ENCODE results near the gene CCDC178.

Gene CCDC178

GRCh38 chr18:32968248-32968647 lies 472.3 kb downstream of the CCDC178 start:
- Histone ChIP-seq H4K20me1 (ENCODE audit: control insufficient read depth, insufficient read depth, low read depth, low read length) (no peaks in the 10 kb centered on the region), H3K4me1 (ENCODE audit: control insufficient read depth, low read length) (peaks cover under 1% of the 10 kb centered on the region; the same call in 1 of the 2 replicates), H3K9me2 (replicated peaks; ENCODE audit: control insufficient read depth, low read length) (no peaks in the 10 kb centered on the region), H3K79me2 (ENCODE audit: control insufficient read depth, low read length) (no peaks in the 10 kb centered on the region), H3K27me3 (ENCODE audit: control insufficient read depth, low read length) (no peaks in the 10 kb centered on the region), H3F3A (ENCODE audit: control insufficient read depth, insufficient read depth) (no peaks in the 10 kb centered on the region), H3K4me2 (ENCODE audit: low read length) (no peak overlapping the region), H3K4me3 (ENCODE audit: low read length) (no peak overlapping the region), H3K9me3 (ENCODE audit: control insufficient read depth, insufficient read depth, low read length) (no peaks in the 10 kb centered on the region), H3K27ac (ENCODE audit: low read depth, low read length) (no peak overlapping the region), H3K36me3 (ENCODE audit: control insufficient read depth, low read length) (no peaks in the 10 kb centered on the region)
- no peak for TF ChIP-seq EZH2phosphoT487 (IDR thresholded peaks at IDR 0.05; ENCODE audit: borderline replicate concordance, low read length)
- no peak for TF ChIP-seq CTCF (IDR thresholded peaks at IDR 0.05; ENCODE audit: low read depth, low read length, poor library complexity, severe bottlenecking)

GRCh38 chr18:32966141-32966540 lies 474.4 kb downstream of the CCDC178 start:
- H3K27ac ChIP-seq (ENCODE audit: low read depth, low read length) = no peak overlapping the region
- no peak for TF ChIP-seq CTCF (IDR thresholded peaks at IDR 0.05; ENCODE audit: low read depth, low read length, poor library complexity, severe bottlenecking)
- no peak for TF ChIP-seq EZH2phosphoT487 (IDR thresholded peaks at IDR 0.05; ENCODE audit: borderline replicate concordance, low read length)

GRCh38 chr18:32961538-32961937 lies 479.0 kb downstream of the CCDC178 start:
- Histone ChIP-seq H3K27ac (ENCODE audit: low read depth, low read length) (no peak overlapping the region), H3K27me3 (ENCODE audit: control insufficient read depth, low read length) (no peaks in the 10 kb centered on the region), H3K4me1 (ENCODE audit: control insufficient read depth, low read length) (no peaks in the 10 kb centered on the region), H3K9me2 (replicated peaks; ENCODE audit: control insufficient read depth, low read length) (no peaks in the 10 kb centered on the region), H3K36me3 (ENCODE audit: control insufficient read depth, low read length) (no peaks in the 10 kb centered on the region), H3F3A (ENCODE audit: control insufficient read depth, insufficient read depth) (no peaks in the 10 kb centered on the region), H3K4me3 (ENCODE audit: low read length) (no peak overlapping the region), H3K9me3 (ENCODE audit: control insufficient read depth, insufficient read depth, low read length) (no peaks in the 10 kb centered on the region), H4K20me1 (ENCODE audit: control insufficient read depth, insufficient read depth, low read depth, low read length) (no peaks in the 10 kb centered on the region), H3K79me2 (ENCODE audit: control insufficient read depth, low read length) (no peaks in the 10 kb centered on the region), H3K4me2 (ENCODE audit: low read length) (no peak overlapping the region)
- no peak for TF ChIP-seq CTCF (IDR thresholded peaks at IDR 0.05; ENCODE audit: low read depth, low read length, poor library complexity, severe bottlenecking)
- no peak for TF ChIP-seq EZH2phosphoT487 (IDR thresholded peaks at IDR 0.05; ENCODE audit: borderline replicate concordance, low read length)

More at GRCh38 chr18:32966141-32966540, 474.4 kb downstream of the CCDC178 start:
- Histone ChIP-seq H3K27me3 (ENCODE audit: control insufficient read depth, low read length) (no peaks in the 10 kb centered on the region), H3K36me3 (ENCODE audit: control insufficient read depth, low read length) (no peaks in the 10 kb centered on the region), H3K4me2 (ENCODE audit: low read length) (no peak overlapping the region), H3K4me1 (ENCODE audit: control insufficient read depth, low read length) (no peaks in the 10 kb centered on the region), H3K4me3 (ENCODE audit: low read length) (no peak overlapping the region), H3K79me2 (ENCODE audit: control insufficient read depth, low read length) (no peaks in the 10 kb centered on the region), H3F3A (ENCODE audit: control insufficient read depth, insufficient read depth) (no peaks in the 10 kb centered on the region), H3K9me3 (ENCODE audit: control insufficient read depth, insufficient read depth, low read length) (no peaks in the 10 kb centered on the region), H4K20me1 (ENCODE audit: control insufficient read depth, insufficient read depth, low read depth, low read length) (no peaks in the 10 kb centered on the region), H3K9me2 (replicated peaks; ENCODE audit: control insufficient read depth, low read length) (no peaks in the 10 kb centered on the region)
